Lower leg skin (tissue), 4 donors: ENCODE results near the gene ACKR2. TPM values are rescaled to one million over a fixed set of nuclear protein-coding genes. Genes with fewer than 3 reads are reported as not detected.

Experiments
- DNase-seq, 2 donors: peaks; one replicate each; pipeline ENCODE4 v3.0.0-alpha.2; 2019; ENCODE audit warnings: low spot score in 2 of 2
- H3K4me3 ChIP-seq: fragments of 200-600 bp; sonication (generic); 2 replicates; pipeline ENCODE4 v1.5.1; 2017; ENCODE audit warnings: mild to moderate bottlenecking, low read depth; ENCODE audit not compliant: poor library complexity, severe bottlenecking
- POLR2A ChIP-seq, 2 donors: fragments of 450-650 bp; IDR thresholded peaks; one replicate each; pipeline ENCODE4 v1.6.1; 2016 to 2017; ENCODE audit warnings: antibody characterized with exemption in 2 of 2, mild to moderate bottlenecking in 1 of 2, moderate library complexity in 1 of 2
- WGBS, 2 donors: methylation state at CpG; one replicate each; pipeline ENCODE4 v1.1.5; 2018; 5-methylcytosine and 5-hydroxymethylcytosine counted together
- intact Hi-C: fragments of 100-400 bp; cut with DNase I; formaldehyde crosslinking; loops from one replicate; pipeline ENCODE4 v1.15.0; 2023; ENCODE audit warnings: low total_unique reads
- total RNA-seq, 4 donors: library from RNA; depleted of rRNA; stranded (reverse); fragments of >200 nt; gene quantifications; one replicate each; pipeline ENCODE4 v1.1.0, GENCODE V29; 2016
- TF ChIP-seq, protein P1 (sequence below), 3 donors: fragments of 450-650 bp; IDR thresholded peaks; one replicate each; pipeline ENCODE4 v1.5.1; 2016; ENCODE audit warnings: antibody characterized with exemption in 3 of 3, mild to moderate bottlenecking in 3 of 3, moderate library complexity in 2 of 3

The ACKR2 gene
- total RNA-seq, 4 donors from 2014 or later = 3.7 to 6.3 (median 4.5) TPM

- intact Hi-C loops = no loop called here
- DNase-seq = peak in 1 of 2 donors; percentile 70
- TF ChIP-seq, protein P1, sequence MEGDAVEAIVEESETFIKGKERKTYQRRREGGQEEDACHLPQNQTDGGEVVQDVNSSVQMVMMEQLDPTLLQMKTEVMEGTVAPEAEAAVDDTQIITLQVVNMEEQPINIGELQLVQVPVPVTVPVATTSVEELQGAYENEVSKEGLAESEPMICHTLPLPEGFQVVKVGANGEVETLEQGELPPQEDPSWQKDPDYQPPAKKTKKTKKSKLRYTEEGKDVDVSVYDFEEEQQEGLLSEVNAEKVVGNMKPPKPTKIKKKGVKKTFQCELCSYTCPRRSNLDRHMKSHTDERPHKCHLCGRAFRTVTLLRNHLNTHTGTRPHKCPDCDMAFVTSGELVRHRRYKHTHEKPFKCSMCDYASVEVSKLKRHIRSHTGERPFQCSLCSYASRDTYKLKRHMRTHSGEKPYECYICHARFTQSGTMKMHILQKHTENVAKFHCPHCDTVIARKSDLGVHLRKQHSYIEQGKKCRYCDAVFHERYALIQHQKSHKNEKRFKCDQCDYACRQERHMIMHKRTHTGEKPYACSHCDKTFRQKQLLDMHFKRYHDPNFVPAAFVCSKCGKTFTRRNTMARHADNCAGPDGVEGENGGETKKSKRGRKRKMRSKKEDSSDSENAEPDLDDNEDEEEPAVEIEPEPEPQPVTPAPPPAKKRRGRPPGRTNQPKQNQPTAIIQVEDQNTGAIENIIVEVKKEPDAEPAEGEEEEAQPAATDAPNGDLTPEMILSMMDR (IDR thresholded peaks at IDR 0.05) = no peak
- no peak for TF ChIP-seq POLR2A (IDR thresholded peaks at IDR 0.05)
- WGBS, 2 donors = 89 to 90% methylated on average over 1 of the region's 1 CpG
- H3K4me3 ChIP-seq = no peak overlapping the region
Measured at GRCh38 chr3:42844412-42844713, 35.1 kb downstream of the ACKR2 start.

GRCh38 chr3:42844815-42845214 is 35.6 kb downstream of the ACKR2 start:
- no peak for TF ChIP-seq POLR2A (IDR thresholded peaks at IDR 0.05)
- TF ChIP-seq, protein P1 (IDR thresholded peaks at IDR 0.05) = no peak
- H3K4me3 ChIP-seq = no peak overlapping the region
- DNase-seq = peak in 1 of 2 donors; percentile 63
- 72 to 96% methylated on average over 4 of the region's 4 CpGs for WGBS, 2 donors
- intact Hi-C loops = no loop called here

- WGBS, 2 donors = 43 to 49% methylated on average over 5 of the region's 5 CpGs
- no peak for TF ChIP-seq POLR2A (IDR thresholded peaks at IDR 0.05)
- TF ChIP-seq, protein P1 (IDR thresholded peaks at IDR 0.05) = no peak
- peak; percentile 9 to 84 for DNase-seq
- no peak overlapping the region for H3K4me3 ChIP-seq
- intact Hi-C loops = no loop called here
Measured at GRCh38 chr3:42846685-42847522, 37.7 kb downstream of the ACKR2 start.

- peak in 1 of 2 donors; percentile 84 for DNase-seq
- H3K4me3 ChIP-seq = no peak overlapping the region
- 29 to 36% methylated on average over 4 of the region's 4 CpGs for WGBS, 2 donors
- TF ChIP-seq, protein P1 (IDR thresholded peaks at IDR 0.05) = no peak
- no peak for TF ChIP-seq POLR2A (IDR thresholded peaks at IDR 0.05)
- intact Hi-C loops = no loop called here
Measured at GRCh38 chr3:42847731-42848130, 38.5 kb downstream of the ACKR2 start.

DNA sequence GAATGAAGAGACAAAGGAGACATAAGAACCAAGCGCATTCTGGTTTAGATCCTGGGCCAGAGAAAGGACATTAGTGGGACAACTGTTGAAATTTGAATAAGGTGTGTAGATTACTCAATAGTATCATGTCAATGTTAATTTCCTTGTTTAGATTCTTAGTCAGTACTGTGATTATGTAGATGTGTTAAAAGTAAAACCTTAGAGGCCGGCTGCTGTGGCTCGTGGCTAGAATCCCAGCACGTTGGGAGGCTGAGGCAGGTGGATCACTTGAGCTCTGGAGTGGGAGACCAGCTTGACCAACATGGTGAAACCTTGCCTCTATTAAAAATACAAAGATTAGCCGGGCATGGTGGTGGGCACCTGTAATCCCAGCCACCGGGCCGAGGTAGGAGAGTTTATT is 39.8 kb downstream of the ACKR2 start:
- no peak overlapping the region for H3K4me3 ChIP-seq
- DNase-seq = peak in 1 of 2 donors; percentile 60
- 83 to 92% methylated on average over 7 of the region's 7 CpGs for WGBS, 2 donors
- intact Hi-C loops = no loop called here
- TF ChIP-seq, protein P1 (IDR thresholded peaks at IDR 0.05) = no peak
- no peak for TF ChIP-seq POLR2A (IDR thresholded peaks at IDR 0.05)
